SK-N-SH (cell line): ENCODE data around the gene PHAF1.

ENCODE experiments used
- CHD2 ChIP-seq: fragments of 150-350 bp; IDR thresholded peaks from 2 replicates; pipeline ENCODE4 v1.6.1; 2018; ENCODE audit warnings: low read length; ENCODE audit not compliant: partially characterized antibody
- CTCF ChIP-seq: fragments of 200-600 bp; sonication (generic); IDR thresholded peaks from 2 replicates; pipeline ENCODE4 v1.6.1; 2017; ENCODE audit warnings: antibody characterized with exemption, mild to moderate bottlenecking, moderate library complexity
- EZH2phosphoT487 ChIP-seq: fragments of 200-600 bp; sonication (generic); IDR thresholded peaks from 2 replicates; pipeline ENCODE4 v1.6.1; 2017; ENCODE audit warnings: low read depth, mixed run types, mild to moderate bottlenecking, antibody characterized with exemption, moderate library complexity, borderline replicate concordance
- MEF2A ChIP-seq: IDR thresholded peaks from 2 replicates; pipeline ENCODE4 v1.4.0; 2012; ENCODE audit warnings: low read depth, borderline replicate concordance
- NRF1 ChIP-seq: IDR thresholded peaks from 2 replicates; pipeline ENCODE4 v1.6.1; 2012; ENCODE audit warnings: low read depth, mild to moderate bottlenecking, low read length
- RCOR1 ChIP-seq: fragments of 150-350 bp; IDR thresholded peaks from 2 replicates; pipeline ENCODE4 v1.6.1; 2017; ENCODE audit warnings: antibody characterized with exemption, low read length
- RFX5 ChIP-seq: IDR thresholded peaks from 2 replicates; pipeline ENCODE4 v1.6.1; 2012; ENCODE audit warnings: mild to moderate bottlenecking, improper control_type of control experiment, low read length
- RXRA ChIP-seq: IDR thresholded peaks from 2 replicates; pipeline ENCODE4 v1.4.0; 2012; ENCODE audit warnings: low read depth, mild to moderate bottlenecking, borderline replicate concordance
- SIN3A ChIP-seq: IDR thresholded peaks from 2 replicates; pipeline ENCODE4 v1.6.1; 2012; ENCODE audit warnings: low read depth, mild to moderate bottlenecking, low read length, moderate library complexity, borderline replicate concordance
- USF2 ChIP-seq: fragments of 150-350 bp; IDR thresholded peaks from 2 replicates; pipeline ENCODE4 v1.6.1; 2017; ENCODE audit warnings: antibody characterized with exemption, low read length, low read depth, borderline replicate concordance

- no peak for TF ChIP-seq RXRA
- TF ChIP-seq RFX5 = no peak
- no peak for TF ChIP-seq CTCF
- no peak for TF ChIP-seq EZH2phosphoT487
- no peak for TF ChIP-seq MEF2A
- no peak for TF ChIP-seq CHD2
- TF ChIP-seq USF2 = no peak
- TF ChIP-seq SIN3A = no peak
- no peak for TF ChIP-seq NRF1
- no peak for TF ChIP-seq RCOR1
Measured at GRCh38 chr16:67105246-67105645, 4.5 kb upstream of the PHAF1 start.
